Natural killer cell (primary cell): Measurements from ENCODE around the gene PLOD1. TPM values are rescaled to one million over a fixed set of nuclear protein-coding genes. Genes with fewer than 3 reads are reported as not detected.

Experiments used
- ATAC-seq, 3 donors: fragments of 150-1000 bp in 2 of 3; fragments of 200-7000 bp in 1 of 3; cut with Tn5 transposase; 1 replicate in 1 of 3; 2 replicates in 2 of 3; pipeline ENCODE4 v1.10.0; 2021; ENCODE audit warnings: mild to moderate bottlenecking in 2 of 3, moderate library complexity in 2 of 3
- DNase-seq, 2 donors: peaks; one replicate each; pipeline versions ENCODE4 v3.0.0 to v3.0.0-alpha.2; 2013 to 2021; ENCODE audit warnings: mixed read lengths in 1 of 2
- H3K27ac ChIP-seq: one replicate; pipeline ENCODE4 v1.5.1; 2013; ENCODE audit warnings: mild to moderate bottlenecking, low read length
- H3K27me3 ChIP-seq: one replicate; pipeline ENCODE4 v1.6.1; 2013; ENCODE audit warnings: low read length; ENCODE audit not compliant: control insufficient read depth, insufficient read depth
- H3K36me3 ChIP-seq: one replicate; pipeline ENCODE4 v1.6.1; 2013; ENCODE audit warnings: low read length; ENCODE audit not compliant: control insufficient read depth, insufficient read depth
- H3K4me1 ChIP-seq: one replicate; pipeline ENCODE4 v1.6.1; 2013; ENCODE audit warnings: low read length; ENCODE audit not compliant: control insufficient read depth, insufficient read depth
- H3K4me3 ChIP-seq: one replicate; pipeline ENCODE4 v1.5.1; 2013; ENCODE audit warnings: low read length
- H3K9me3 ChIP-seq: one replicate; pipeline ENCODE4 v1.6.1; 2013; ENCODE audit warnings: low read length; ENCODE audit not compliant: control insufficient read depth, insufficient read depth
- H3K27ac Mint-ChIP-seq, 2 donors: one replicate each; pipeline ENCODE4 v1.8.0; 2022; ENCODE audit warnings: mild to moderate bottlenecking in 2 of 2, mixed read lengths in 2 of 2, moderate library complexity in 1 of 2
- H3K27me3 Mint-ChIP-seq, 2 donors: one replicate each; pipeline ENCODE4 v1.8.0; 2022; ENCODE audit warnings: low read depth in 2 of 2, mixed read lengths in 2 of 2
- H3K36me3 Mint-ChIP-seq: one replicate; pipeline ENCODE4 v1.8.0; 2022; ENCODE audit warnings: mixed read lengths
- H3K4me1 Mint-ChIP-seq, 2 donors: one replicate each; pipeline ENCODE4 v1.8.0; 2022; ENCODE audit warnings: mixed read lengths in 2 of 2
- H3K4me3 Mint-ChIP-seq: one replicate; pipeline ENCODE4 v1.8.0; 2022; ENCODE audit warnings: mild to moderate bottlenecking, moderate library complexity, mixed read lengths
- H3K9me3 Mint-ChIP-seq, 2 donors: one replicate each; pipeline ENCODE4 v1.8.0; 2022; ENCODE audit warnings: mixed read lengths in 2 of 2
- CTCF ChIP-seq: fragments of 200-600 bp; IDR thresholded peaks from one replicate; pipeline ENCODE4 v1.8.0; 2022; ENCODE audit warnings: antibody characterized with exemption
- WGBS: methylation state at CpG from one replicate; pipeline ENCODE4 v1.1.7; 2013; ENCODE audit warnings: missing lambda C conversion rate; ENCODE audit not compliant: insufficient coverage; 5-methylcytosine and 5-hydroxymethylcytosine counted together
- intact Hi-C: fragments of 100-400 bp; cut with micrococcal nuclease; formaldehyde crosslinking; loops from one replicate; pipeline ENCODE4 v1.14.2; 2022
- total RNA-seq, 4 donors: library from RNA; stranded (reverse); fragments of 120-200 nt in 1 of 4; gene quantifications; one replicate each; pipeline versions ENCODE4 v1.2.3 to v1.2.4, GENCODE V29; 2013 to 2022

Gene PLOD1
- total RNA-seq, 3 donors from 2014 or later (not counting 1 experiment from before 2014, with no cell fraction given) = 69.8 to 80.5 (median 80.4) TPM

GRCh38 chr1:11991969-11992676, 57.6 kb downstream of the PLOD1 start:
- ATAC-seq = no peak
- no peaks in the 10 kb centered on the region for H3K27me3 ChIP-seq
- TF ChIP-seq CTCF = no peak
- peaks cover 20 to 25% of the 10 kb centered on the region in 2 donors for H3K4me1 Mint-ChIP-seq
- intact Hi-C loops = no loop called here
- no peaks in the 10 kb centered on the region for H3K27me3 Mint-ChIP-seq
- peaks cover 7% of the 10 kb centered on the region for H3K4me1 ChIP-seq
- no peak overlapping the region for H3K4me3 ChIP-seq
- H3K36me3 ChIP-seq = peaks cover 57% of the 10 kb centered on the region
- no peak overlapping the region for H3K4me3 Mint-ChIP-seq
- no peaks in the 10 kb centered on the region for H3K36me3 Mint-ChIP-seq
- 91% methylated on average over 16 of the region's 16 CpGs for WGBS
- no peak overlapping the region for H3K27ac Mint-ChIP-seq
- no peak overlapping the region for H3K27ac ChIP-seq
- H3K9me3 Mint-ChIP-seq = no peaks in the 10 kb centered on the region
- H3K9me3 ChIP-seq = no peaks in the 10 kb centered on the region
- no peak for DNase-seq

GRCh38 chr1:11997081-11997850, 62.7 kb downstream of the PLOD1 start:
- H3K27me3 ChIP-seq = no peaks in the 10 kb centered on the region
- intact Hi-C loops = no loop called here
- no peaks in the 10 kb centered on the region for H3K9me3 Mint-ChIP-seq
- H3K4me1 ChIP-seq = no peaks in the 10 kb centered on the region
- DNase-seq (no peak), ATAC-seq (no peak)
- no peak overlapping the region for H3K27ac ChIP-seq
- 99% methylated on average over 4 of the region's 5 CpGs for WGBS
- no peak overlapping the region for H3K4me3 Mint-ChIP-seq
- no peaks in the 10 kb centered on the region for H3K9me3 ChIP-seq
- H3K4me1 Mint-ChIP-seq = no peaks in the 10 kb centered on the region
- TF ChIP-seq CTCF = no peak
- H3K27me3 Mint-ChIP-seq = no peaks in the 10 kb centered on the region
- H3K36me3 Mint-ChIP-seq = peaks cover 9% of the 10 kb centered on the region
- H3K27ac Mint-ChIP-seq = no peak overlapping the region
- no peak overlapping the region for H3K4me3 ChIP-seq
- peaks cover 64% of the 10 kb centered on the region for H3K36me3 ChIP-seq

GRCh38 chr1:11998636-11999035, 64.1 kb downstream of the PLOD1 start:
- H3K9me3 Mint-ChIP-seq = no peaks in the 10 kb centered on the region
- no peaks in the 10 kb centered on the region for H3K27me3 Mint-ChIP-seq
- Histone ChIP-seq H3K27ac (no peak overlapping the region), H3K4me3 (no peak overlapping the region), H3K4me1 (no peaks in the 10 kb centered on the region), H3K9me3 (no peaks in the 10 kb centered on the region), H3K36me3 (peaks cover 64% of the 10 kb centered on the region), H3K27me3 (no peaks in the 10 kb centered on the region)
- ATAC-seq (no peak), DNase-seq (no peak)
- peaks cover 16% of the 10 kb centered on the region for H3K36me3 Mint-ChIP-seq
- 96% methylated on average over 5 of the region's 5 CpGs for WGBS
- no peak for TF ChIP-seq CTCF
- H3K4me1 Mint-ChIP-seq = no peaks in the 10 kb centered on the region
- no peak overlapping the region for H3K27ac Mint-ChIP-seq
- no peak overlapping the region for H3K4me3 Mint-ChIP-seq
- intact Hi-C loops = no loop called here
